H9 (cell line): ENCODE data around the gene KLHL28. TPM values are rescaled to one million over a fixed set of nuclear protein-coding genes. Genes with fewer than 3 reads are reported as not detected.

ENCODE experiments used
- DNase-seq: peaks from one replicate; pipeline ENCODE4 v3.0.0-alpha.2; 2017
- H2AFZ ChIP-seq: one replicate; pipeline ENCODE4 v1.6.1; 2013; ENCODE audit warnings: mild to moderate bottlenecking, low read length, control low read depth, moderate library complexity
- H2AK5ac ChIP-seq: 2 replicates; pipeline ENCODE4 v1.6.1; 2013; ENCODE audit warnings: low read length, control low read depth, mixed read lengths; ENCODE audit not compliant: insufficient read length
- H2BK120ac ChIP-seq: one replicate; pipeline ENCODE4 v1.6.1; 2013; ENCODE audit warnings: low read depth, mild to moderate bottlenecking, low read length, control low read depth, inconsistent platforms; ENCODE audit not compliant: poor library complexity, severe bottlenecking
- H2BK12ac ChIP-seq: 2 replicates; pipeline ENCODE4 v1.6.1; 2013; ENCODE audit warnings: low read length, control low read depth, mixed read lengths, low read depth; ENCODE audit not compliant: insufficient read length
- H2BK15ac ChIP-seq: 2 replicates; pipeline ENCODE4 v1.6.1; 2013; ENCODE audit warnings: low read depth, low read length, control low read depth
- H2BK20ac ChIP-seq: one replicate; pipeline ENCODE4 v1.6.1; 2013; ENCODE audit warnings: low read depth, mild to moderate bottlenecking, low read length, control low read depth, inconsistent platforms; ENCODE audit not compliant: poor library complexity, severe bottlenecking
- H2BK5ac ChIP-seq: 2 replicates; pipeline ENCODE4 v1.6.1; 2013; ENCODE audit warnings: low read length, control low read depth, mixed read lengths; ENCODE audit not compliant: insufficient read length
- H3K14ac ChIP-seq: 2 replicates; pipeline ENCODE4 v1.6.1; 2013; ENCODE audit warnings: low read length, control low read depth; ENCODE audit not compliant: insufficient read depth
- H3K18ac ChIP-seq: 2 replicates; pipeline ENCODE4 v1.6.1; 2013; ENCODE audit warnings: low read depth, mild to moderate bottlenecking, mixed read lengths, low read length, control low read depth; ENCODE audit not compliant: insufficient read length
- H3K23ac ChIP-seq: 2 replicates; pipeline ENCODE4 v1.6.1; 2013; ENCODE audit warnings: low read length, control low read depth, mixed read lengths, low read depth; ENCODE audit not compliant: insufficient read length
- H3K23me2 ChIP-seq: 2 replicates; pipeline ENCODE4 v1.6.1; 2013; ENCODE audit warnings: low read depth, mild to moderate bottlenecking, mixed read lengths, low read length, control low read depth; ENCODE audit not compliant: insufficient read length, poor library complexity, severe bottlenecking
- H3K27ac ChIP-seq: 2 replicates; pipeline ENCODE4 v1.5.1; 2013; ENCODE audit warnings: low read length, control low read depth, mixed read lengths, low read depth; ENCODE audit not compliant: insufficient read length
- H3K27me3 ChIP-seq: 2 replicates; pipeline ENCODE4 v1.6.1; 2013; ENCODE audit warnings: low read length, control low read depth, inconsistent platforms; ENCODE audit not compliant: insufficient read depth
- H3K4ac ChIP-seq: 2 replicates; pipeline ENCODE4 v1.6.1; 2013; ENCODE audit warnings: low read depth, mild to moderate bottlenecking, control low read depth, inconsistent platforms, low read length, moderate library complexity
- H3K4me1 ChIP-seq: 2 replicates; pipeline ENCODE4 v1.6.1; 2013; ENCODE audit warnings: low read length, control low read depth, inconsistent platforms; ENCODE audit not compliant: insufficient read depth
- H3K4me2 ChIP-seq: 2 replicates; pipeline ENCODE4 v1.6.1; 2013; ENCODE audit warnings: low read length, control low read depth, mixed read lengths; ENCODE audit not compliant: insufficient read length, insufficient read depth
- H3K56ac ChIP-seq: 2 replicates; pipeline ENCODE4 v1.6.1; 2013; ENCODE audit warnings: low read depth, mild to moderate bottlenecking, mixed read lengths, low read length, control low read depth; ENCODE audit not compliant: insufficient read length
- H3K79me1 ChIP-seq: 2 replicates; pipeline ENCODE4 v1.6.1; 2013; ENCODE audit warnings: low read depth, mild to moderate bottlenecking, moderate library complexity, low read length, control low read depth, inconsistent platforms; ENCODE audit not compliant: insufficient read depth, poor library complexity, severe bottlenecking
- H3K79me2 ChIP-seq: 2 replicates; pipeline ENCODE4 v1.6.1; 2013; ENCODE audit warnings: low read length, control low read depth, inconsistent platforms; ENCODE audit not compliant: insufficient read depth
- H3K9ac ChIP-seq: 2 replicates; pipeline ENCODE4 v1.6.1; 2013; ENCODE audit warnings: low read length, control low read depth, mixed read lengths; ENCODE audit not compliant: insufficient read length; ENCODE audit errors: extremely low read depth
- H3K9me3 ChIP-seq: one replicate; pipeline ENCODE4 v1.6.1; 2013; ENCODE audit warnings: low read depth, low read length, inconsistent platforms; ENCODE audit not compliant: control insufficient read depth
- H3T11ph ChIP-seq: one replicate; pipeline ENCODE4 v1.6.1; 2013; ENCODE audit warnings: mild to moderate bottlenecking, low read length, control low read depth, inconsistent platforms
- H4K20me1 ChIP-seq: one replicate; pipeline ENCODE4 v1.6.1; 2013; ENCODE audit not compliant: control insufficient read depth, insufficient read length, insufficient read depth
- H4K5ac ChIP-seq: 2 replicates; pipeline ENCODE4 v1.6.1; 2013; ENCODE audit warnings: low read depth, mild to moderate bottlenecking, mixed read lengths, low read length, control low read depth; ENCODE audit not compliant: insufficient read length
- H4K8ac ChIP-seq: replicated peaks from 2 replicates; pipeline ENCODE4 v1.6.1; 2013; ENCODE audit warnings: low read length, control low read depth, mixed read lengths, low read depth; ENCODE audit not compliant: insufficient read length
- H4K91ac ChIP-seq: 2 replicates; pipeline ENCODE4 v1.6.1; 2013; ENCODE audit warnings: low read depth, mild to moderate bottlenecking, moderate library complexity, mixed read lengths, low read length, control low read depth; ENCODE audit not compliant: insufficient read length
- H3K27ac Mint-ChIP-seq, 3 experiments: 2 replicates in 2 of 3; 3 replicates in 1 of 3; pipeline ENCODE4 v1.8.0; 2020 to 2021; ENCODE audit warnings: mixed read lengths in 3 of 3, mild to moderate bottlenecking in 1 of 3, moderate library complexity in 1 of 3
- H3K27me3 Mint-ChIP-seq: 2 replicates; pipeline ENCODE4 v1.8.0; 2021; ENCODE audit warnings: low read depth, mild to moderate bottlenecking, moderate library complexity, mixed read lengths
- H3K36me3 Mint-ChIP-seq, 3 experiments: 2 replicates in 2 of 3; 3 replicates in 1 of 3; pipeline ENCODE4 v1.8.0; 2020 to 2021; ENCODE audit warnings: low read depth in 3 of 3, mixed read lengths in 3 of 3; ENCODE audit not compliant: insufficient read depth in 1 of 3
- H3K4me1 Mint-ChIP-seq, 2 experiments: 2 replicates each; pipeline ENCODE4 v1.8.0; 2020; ENCODE audit warnings: mixed read lengths in 2 of 2
- H3K4me3 Mint-ChIP-seq, 2 experiments: 2 replicates in 1 of 2; 3 replicates in 1 of 2; pipeline ENCODE4 v1.8.0; 2020 to 2021; ENCODE audit warnings: mild to moderate bottlenecking in 2 of 2, mixed read lengths in 2 of 2, moderate library complexity in 1 of 2
- H3K9me3 Mint-ChIP-seq, 2 experiments: 2 replicates in 1 of 2; 3 replicates in 1 of 2; pipeline ENCODE4 v1.8.0; 2020; ENCODE audit warnings: mild to moderate bottlenecking in 2 of 2, mixed read lengths in 2 of 2, moderate library complexity in 1 of 2
- total RNA-seq: library from RNA; stranded (reverse); gene quantifications from 2 replicates; pipeline ENCODE4 v1.2.1, GENCODE V29; 2021
- TF ChIP-seq, protein P1 (sequence below): fragments of 200-600 bp; sonication (generic); conservative IDR thresholded peaks from 3 replicates; pipeline ENCODE4 v1.8.0; 2021; ENCODE audit warnings: antibody characterized with exemption, mild to moderate bottlenecking

KLHL28 gene
- total RNA-seq, 1 experiment from 2014 or later: 10.2 TPM

DNA sequence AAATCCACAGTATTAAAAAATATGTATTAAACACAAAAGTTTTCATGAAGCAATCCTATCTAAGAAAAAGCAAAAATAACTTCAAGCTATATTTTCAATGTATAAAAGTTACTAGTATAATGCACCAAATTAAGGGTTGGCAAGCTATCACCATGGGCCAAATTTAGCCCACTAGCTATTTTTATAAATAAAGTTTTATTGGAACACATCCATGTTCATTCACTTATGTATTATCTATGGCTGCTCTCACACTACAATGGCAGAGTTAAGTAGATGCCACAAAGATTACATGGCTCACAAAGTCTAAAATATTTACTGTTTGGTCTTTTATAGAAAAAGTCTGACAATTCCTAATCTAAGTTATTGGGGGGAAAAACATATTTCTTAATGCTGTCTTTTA lies 17.6 kb downstream of the KLHL28 start:
- no peak overlapping the region for H2BK5ac ChIP-seq
- no peak overlapping the region for H3K18ac ChIP-seq
- no peak overlapping the region for H4K8ac ChIP-seq
- no peaks in the 10 kb centered on the region for H3K9me3 ChIP-seq
- H3K27ac ChIP-seq: no peak overlapping the region
- H2BK120ac ChIP-seq: no peak overlapping the region
- H3K79me1 ChIP-seq: no peaks in the 10 kb centered on the region
- no peak overlapping the region for H2BK15ac ChIP-seq
- no peak overlapping the region for H3T11ph ChIP-seq
- H3K9me3 Mint-ChIP-seq: peaks cover 3 to 4% of the 10 kb centered on the region in 2 experiments; a peak in 3 of 5 replicates
- no peak overlapping the region for H3K4me3 Mint-ChIP-seq
- H3K36me3 Mint-ChIP-seq: peaks cover 27 to 61% (median 48%) of the 10 kb centered on the region in 3 experiments
- no peaks in the 10 kb centered on the region for H3K27me3 ChIP-seq
- no peak for DNase-seq
- no peak overlapping the region for H2BK20ac ChIP-seq
- H2BK12ac ChIP-seq: no peak overlapping the region
- no peaks in the 10 kb centered on the region for H3K23me2 ChIP-seq
- no peak overlapping the region for H3K14ac ChIP-seq
- no peak overlapping the region for H3K27ac Mint-ChIP-seq
- H4K5ac ChIP-seq: no peak overlapping the region
- no peaks in the 10 kb centered on the region for H3K27me3 Mint-ChIP-seq
- no peak overlapping the region for H2AFZ ChIP-seq
- H4K20me1 ChIP-seq: no peaks in the 10 kb centered on the region
- no peak overlapping the region for H3K4ac ChIP-seq
- no peak overlapping the region for H4K91ac ChIP-seq
- H3K4me2 ChIP-seq: no peak overlapping the region
- H3K4me1 ChIP-seq: no peaks in the 10 kb centered on the region
- no peaks in the 10 kb centered on the region for H3K79me2 ChIP-seq
- H3K4me1 Mint-ChIP-seq: no peaks in the 10 kb centered on the region
- no peak overlapping the region for H2AK5ac ChIP-seq
- H3K23ac ChIP-seq: no peak overlapping the region
- no peak overlapping the region for H3K9ac ChIP-seq
- TF ChIP-seq, protein P1, sequence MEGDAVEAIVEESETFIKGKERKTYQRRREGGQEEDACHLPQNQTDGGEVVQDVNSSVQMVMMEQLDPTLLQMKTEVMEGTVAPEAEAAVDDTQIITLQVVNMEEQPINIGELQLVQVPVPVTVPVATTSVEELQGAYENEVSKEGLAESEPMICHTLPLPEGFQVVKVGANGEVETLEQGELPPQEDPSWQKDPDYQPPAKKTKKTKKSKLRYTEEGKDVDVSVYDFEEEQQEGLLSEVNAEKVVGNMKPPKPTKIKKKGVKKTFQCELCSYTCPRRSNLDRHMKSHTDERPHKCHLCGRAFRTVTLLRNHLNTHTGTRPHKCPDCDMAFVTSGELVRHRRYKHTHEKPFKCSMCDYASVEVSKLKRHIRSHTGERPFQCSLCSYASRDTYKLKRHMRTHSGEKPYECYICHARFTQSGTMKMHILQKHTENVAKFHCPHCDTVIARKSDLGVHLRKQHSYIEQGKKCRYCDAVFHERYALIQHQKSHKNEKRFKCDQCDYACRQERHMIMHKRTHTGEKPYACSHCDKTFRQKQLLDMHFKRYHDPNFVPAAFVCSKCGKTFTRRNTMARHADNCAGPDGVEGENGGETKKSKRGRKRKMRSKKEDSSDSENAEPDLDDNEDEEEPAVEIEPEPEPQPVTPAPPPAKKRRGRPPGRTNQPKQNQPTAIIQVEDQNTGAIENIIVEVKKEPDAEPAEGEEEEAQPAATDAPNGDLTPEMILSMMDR: no peak
- no peak overlapping the region for H3K56ac ChIP-seq
